Smooth muscle cell (in vitro differentiated cells): ENCODE measurements around the gene BRD3. TPM values are rescaled to one million over a fixed set of nuclear protein-coding genes. Genes with fewer than 3 reads are reported as not detected.
"Not testable (repeated sequence)": the region's sequence is repeated elsewhere in the genome, so short reads cannot be mapped to it uniquely, and the experiment has no call there.

Source experiments
- DNase-seq: peaks from one replicate; lab custom pipeline; 2025; ENCODE audit not compliant: unreplicated experiment; lab: John Stamatoyannopoulos, UW
- H2AFZ ChIP-seq: fragments of 200-600 bp; sonication (generic); 2 replicates; pipeline ENCODE4 v1.6.0; 2016; ENCODE audit warnings: antibody characterized with exemption, low read depth, mild to moderate bottlenecking
- H3F3A ChIP-seq: fragments of 200-600 bp; sonication (generic); 2 replicates; pipeline ENCODE4 v1.6.0; 2017; ENCODE audit warnings: antibody characterized with exemption, low read depth
- H3K27ac ChIP-seq: fragments of 200-600 bp; sonication (generic); 2 replicates; pipeline ENCODE4 v1.5.1; 2016; ENCODE audit warnings: low read depth, mild to moderate bottlenecking
- H3K27me3 ChIP-seq: fragments of 200-600 bp; sonication (generic); 2 replicates; pipeline ENCODE4 v1.6.1; 2016; ENCODE audit warnings: low read depth, mild to moderate bottlenecking
- H3K36me3 ChIP-seq: fragments of 200-600 bp; sonication (generic); 2 replicates; pipeline ENCODE4 v1.5.1; 2016; ENCODE audit warnings: low read depth
- H3K4me1 ChIP-seq: fragments of 200-600 bp; sonication (generic); 2 replicates; pipeline ENCODE4 v1.5.1; 2016; ENCODE audit warnings: low read depth
- H3K4me2 ChIP-seq: fragments of 200-600 bp; sonication (generic); 2 replicates; pipeline ENCODE4 v1.6.0; 2016; ENCODE audit warnings: mild to moderate bottlenecking
- H3K4me3 ChIP-seq: fragments of 200-600 bp; sonication (generic); 2 replicates; pipeline ENCODE4 v1.5.1; 2016; ENCODE audit warnings: mild to moderate bottlenecking
- H3K79me2 ChIP-seq: fragments of 200-600 bp; sonication (generic); 2 replicates; pipeline ENCODE4 v1.6.0; 2016; ENCODE audit warnings: low read depth, mild to moderate bottlenecking
- H3K9ac ChIP-seq: fragments of 200-600 bp; sonication (generic); 2 replicates; pipeline ENCODE4 v1.6.0; 2016; ENCODE audit warnings: low read depth
- H3K9me3 ChIP-seq: fragments of 200-600 bp; sonication (generic); replicated peaks from 2 replicates; pipeline ENCODE4 v1.5.1; 2016; ENCODE audit warnings: low read depth
- H4K20me1 ChIP-seq: fragments of 200-600 bp; sonication (generic); 2 replicates; pipeline ENCODE4 v1.6.0; 2016; ENCODE audit warnings: low read depth
- CTCF ChIP-seq: fragments of 200-600 bp; sonication (generic); IDR thresholded peaks from 2 replicates; pipeline ENCODE4 v1.5.1; 2017; ENCODE audit warnings: borderline replicate concordance, mild to moderate bottlenecking, antibody characterized with exemption; ENCODE audit not compliant: insufficient read depth, poor library complexity, severe bottlenecking
- WGBS: methylation state at CpG from one replicate; pipeline ENCODE4 v1.1.7; 2016; ENCODE audit warnings: low lambda C conversion rate; 5-methylcytosine and 5-hydroxymethylcytosine counted together
- polyA plus RNA-seq: library from polyadenylated mRNA; unstranded; fragments of >200 nt; fragmentation: Nextera tagmentation; extraction: Ambion mirVana; gene quantifications from 2 replicates; pipeline ENCODE4 v1.2.1, GENCODE V29; 2016
- total RNA-seq: library from RNA; depleted of rRNA; stranded (reverse); fragments of >200 nt; gene quantifications from 2 replicates; pipeline ENCODE4 v1.2.3, GENCODE V29; 2014

Gene BRD3
- total and polyA plus RNA-seq, 2 experiments from 2014 or later, result 9.2 to 34.1 TPM

- no peak for TF ChIP-seq CTCF
- Histone ChIP-seq H3K36me3 (no peaks in the 10 kb centered on the region), H3K27me3 (no peaks in the 10 kb centered on the region), H3F3A (no peaks in the 10 kb centered on the region), H3K4me2 (no peak overlapping the region), H3K9ac (no peak overlapping the region), H3K4me3 (no peak overlapping the region), H3K79me2 (no peaks in the 10 kb centered on the region), H3K9me3 (no peaks in the 10 kb centered on the region), H4K20me1 (no peaks in the 10 kb centered on the region), H3K4me1 (no peaks in the 10 kb centered on the region), H3K27ac (no peak overlapping the region), H2AFZ (no peak overlapping the region)
- WGBS, result 67% methylated on average over 5 of the region's 5 CpGs
- no peak for DNase-seq
Observed at GRCh38 chr9:134103391-134103998, 35.7 kb upstream of the BRD3 start.

- Histone ChIP-seq H3K79me2 (no peaks in the 10 kb centered on the region), H2AFZ (no peak overlapping the region), H3K4me1 (no peaks in the 10 kb centered on the region), H3K36me3 (no peaks in the 10 kb centered on the region), H3K9me3 (no peaks in the 10 kb centered on the region), H3K27ac (no peak overlapping the region), H3K27me3 (no peaks in the 10 kb centered on the region), H3K9ac (no peak overlapping the region), H3F3A (no peaks in the 10 kb centered on the region), H3K4me3 (no peak overlapping the region), H4K20me1 (no peaks in the 10 kb centered on the region), H3K4me2 (no peak overlapping the region)
- TF ChIP-seq CTCF, result no peak
- no peak for DNase-seq
- 88% methylated on average over 11 of the region's 11 CpGs for WGBS
Observed at GRCh38 chr9:134101623-134102149, 33.9 kb upstream of the BRD3 start.

- H3K36me3 ChIP-seq, H3K9me3 ChIP-seq, H3K4me3 ChIP-seq, H3K9ac ChIP-seq, H3K4me2 ChIP-seq, H2AFZ ChIP-seq, DNase-seq, H3K27ac ChIP-seq, H4K20me1 ChIP-seq, H3K4me1 ChIP-seq, H3K27me3 ChIP-seq, H3K79me2 ChIP-seq, H3F3A ChIP-seq: not testable (repeated sequence)
- WGBS, result 79% methylated on average over 6 of the region's 6 CpGs
Observed at GRCh38 chr9:134101133-134101532, 33.3 kb upstream of the BRD3 start.

- Histone ChIP-seq H3K4me3 (no peak overlapping the region), H3K4me1 (no peaks in the 10 kb centered on the region), H3K9ac (no peak overlapping the region), H3K9me3 (no peaks in the 10 kb centered on the region), H3K4me2 (no peak overlapping the region), H4K20me1 (no peaks in the 10 kb centered on the region), H3F3A (no peaks in the 10 kb centered on the region), H3K79me2 (no peaks in the 10 kb centered on the region), H3K36me3 (no peaks in the 10 kb centered on the region), H3K27ac (no peak overlapping the region), H3K27me3 (no peaks in the 10 kb centered on the region), H2AFZ (no peak overlapping the region)
- DNase-seq, result no peak
- TF ChIP-seq CTCF, result no peak
- 88% methylated on average over 4 of the region's 5 CpGs for WGBS
Observed at GRCh38 chr9:134100040-134100439, 32.2 kb upstream of the BRD3 start.
